SHP77 (cell line): ENCODE data around the gene ZKSCAN7.
"Not testable (repeated sequence)": the region's sequence is repeated elsewhere in the genome, so short reads cannot be mapped to it uniquely, and the experiment has no call there.

Experiments used
- DNase-seq, 2 experiments: peaks; one replicate each; lab custom pipeline; 2025; lab: John Stamatoyannopoulos, UW

Gene ZKSCAN7

DNA sequence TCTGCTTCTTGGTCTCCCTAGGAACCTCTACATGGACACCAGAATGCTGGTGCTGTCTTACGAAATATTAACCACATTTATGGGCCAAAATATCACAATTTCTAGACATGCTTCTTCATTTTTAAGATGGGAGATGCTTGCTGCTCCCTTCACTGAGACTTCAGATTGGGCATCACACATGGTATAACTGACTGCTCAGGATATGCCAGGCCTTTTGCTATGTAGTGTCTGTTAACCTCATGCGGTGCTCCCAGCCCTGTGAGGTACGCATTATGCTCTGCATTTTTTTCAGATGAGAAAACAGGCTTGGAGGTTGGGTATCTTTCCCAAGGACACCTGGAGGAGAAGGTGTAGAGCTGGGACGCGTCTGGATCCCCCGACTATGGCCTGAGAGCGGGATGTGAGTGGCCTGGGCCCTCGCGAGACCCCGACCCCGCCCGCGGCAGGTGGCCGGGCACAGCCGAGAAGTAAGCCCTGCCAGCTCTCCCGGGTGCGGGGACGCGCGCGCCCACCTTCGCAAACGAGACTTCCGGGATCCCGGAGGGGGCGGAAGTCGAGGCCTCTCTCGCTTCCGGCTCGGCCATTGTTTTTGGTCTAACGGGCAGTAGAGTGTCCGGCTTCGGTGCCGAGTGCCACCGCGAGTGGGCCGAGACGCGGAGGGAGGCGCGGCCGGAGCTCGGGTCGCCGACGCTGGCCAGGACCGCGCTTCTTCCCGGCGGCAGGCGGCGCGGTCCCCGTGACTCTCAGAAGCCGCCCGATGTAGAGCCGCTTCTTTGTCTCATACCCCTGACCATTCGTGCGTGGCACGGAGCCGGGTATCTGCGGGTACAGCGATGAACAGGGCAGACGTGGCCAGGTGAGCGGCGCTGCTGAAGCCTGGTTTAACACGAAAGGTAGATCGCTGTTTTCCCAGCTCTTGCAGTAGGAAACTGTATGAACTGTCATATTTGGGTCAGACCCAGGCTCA lies at the start of gene ZKSCAN7:
TSS of gene ZKSCAN7 (plus strand) at position 568 of the 967 bp plus-strand sequence. CDS start 1,855 bp downstream, outside the sequence.
- DNase-seq, result no peak

DNA sequence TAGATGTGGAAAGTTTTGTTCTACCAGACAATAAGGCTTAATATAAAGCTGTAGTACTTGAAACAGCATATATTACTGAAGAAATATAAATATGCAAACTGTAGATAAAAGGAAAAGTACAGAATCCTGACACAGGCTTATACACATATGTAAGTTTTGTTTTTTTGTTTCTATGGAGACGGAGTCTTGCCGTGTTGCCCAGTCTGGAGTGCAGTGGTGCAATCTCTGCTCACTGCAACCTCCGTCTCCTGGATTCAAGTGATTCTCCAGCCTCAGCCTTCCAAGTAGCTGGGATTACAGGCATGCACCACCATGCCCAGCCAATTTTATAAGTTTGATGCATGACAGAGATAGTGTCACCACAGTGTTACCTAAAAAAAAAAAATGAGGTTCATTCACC lies 48.4 kb upstream of the ZKSCAN7 start:
- no peak for DNase-seq

DNA sequence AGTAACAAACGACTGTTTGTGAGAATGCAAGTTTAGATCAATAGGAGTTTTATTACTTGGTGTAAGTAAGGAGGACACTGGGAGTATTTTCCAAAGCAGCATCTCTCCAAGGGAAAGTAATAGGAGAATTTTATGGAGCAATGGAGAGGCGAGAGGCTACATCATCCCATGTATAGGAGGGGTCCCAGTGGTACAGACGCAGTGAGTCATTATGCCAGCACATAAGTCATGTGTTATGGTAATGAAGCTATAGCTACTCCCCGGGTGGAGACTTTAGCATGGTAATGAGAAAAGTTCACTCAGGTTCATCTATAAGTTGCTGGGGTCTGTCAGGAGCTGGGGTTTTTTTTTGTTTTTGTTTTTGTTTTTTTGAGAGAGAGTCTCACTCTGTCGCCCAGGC lies 48.0 kb upstream of the ZKSCAN7 start:
- DNase-seq, result no peak

DNA sequence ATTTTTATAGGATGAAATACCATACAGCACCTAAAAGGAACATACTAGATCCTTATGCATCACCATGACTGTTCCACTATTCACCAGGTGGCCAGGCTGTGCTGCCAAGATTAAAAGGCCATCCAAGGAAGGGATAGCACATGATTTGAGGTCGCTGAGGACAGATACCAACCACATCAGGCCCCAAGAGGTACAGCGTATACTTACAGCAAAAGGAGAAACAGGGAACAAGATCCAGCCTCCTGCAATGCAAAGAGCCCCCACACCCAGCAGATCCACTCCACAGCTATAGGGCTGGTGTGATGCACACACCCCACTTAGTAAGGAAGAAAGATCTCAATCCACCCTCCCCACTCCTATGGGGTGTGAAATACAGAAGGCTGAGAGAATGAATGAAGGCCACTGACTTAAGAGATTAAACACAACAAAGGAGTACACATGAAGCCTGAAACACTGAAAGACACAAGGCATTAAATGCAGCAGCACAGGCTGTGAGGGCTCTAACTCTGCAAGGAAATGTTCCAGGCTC lies 45.5 kb upstream of the ZKSCAN7 start:
- DNase-seq, result no peak

DNA sequence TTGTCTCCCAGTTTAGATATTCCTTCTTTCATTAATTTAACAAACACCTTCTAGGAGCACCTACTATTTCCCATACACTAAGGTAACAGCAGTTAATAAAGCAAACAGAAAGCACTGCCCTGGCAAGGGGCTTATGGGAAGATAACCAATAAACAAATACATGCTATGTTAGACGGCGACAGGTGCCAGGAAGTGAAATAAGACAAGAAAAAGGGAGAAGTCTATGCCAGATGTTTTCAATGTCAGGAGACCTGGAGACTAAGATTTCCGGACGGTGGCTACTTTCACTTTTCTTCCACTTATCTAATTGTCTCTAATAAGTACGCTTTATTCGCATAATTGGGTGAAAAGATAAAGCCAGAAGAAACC lies 45.0 kb upstream of the ZKSCAN7 start:
- DNase-seq, result no peak

DNA sequence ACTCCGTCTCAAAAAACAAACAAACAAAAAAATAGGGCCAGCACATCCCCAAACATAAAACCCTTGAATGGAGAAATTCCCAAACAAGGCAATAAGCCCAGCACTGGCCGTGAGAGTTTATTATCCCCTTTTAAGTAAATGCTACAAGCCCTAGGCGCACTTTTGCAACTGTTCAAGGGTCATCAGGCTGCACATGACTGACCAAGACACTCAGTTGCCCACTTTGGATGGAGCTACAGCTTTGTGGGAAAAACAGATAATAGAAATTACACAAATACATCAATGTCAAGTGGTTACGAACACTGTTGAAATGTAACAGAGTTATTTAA lies 43.8 kb upstream of the ZKSCAN7 start:
- DNase-seq, result no peak

DNA sequence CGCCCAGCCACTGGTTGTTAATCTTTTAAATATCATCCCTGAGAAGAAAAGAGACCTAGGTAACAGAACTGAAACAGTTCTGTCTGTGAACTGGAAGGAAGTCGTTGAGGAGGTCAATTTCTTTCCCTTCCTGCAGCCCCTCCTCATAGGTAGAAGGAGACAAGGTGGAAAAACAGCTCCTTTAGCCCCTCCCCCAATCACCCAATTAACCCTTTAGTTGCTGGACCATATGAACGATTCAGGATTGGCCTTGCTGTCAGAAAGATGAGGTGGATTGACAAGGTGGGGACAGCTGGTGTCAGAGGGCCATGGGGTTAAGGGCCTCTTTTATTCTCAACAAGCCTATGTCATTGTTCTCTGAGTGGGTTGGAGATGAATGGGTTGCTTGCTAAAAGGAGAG lies 41.5 kb upstream of the ZKSCAN7 start:
- DNase-seq, result no peak

DNA sequence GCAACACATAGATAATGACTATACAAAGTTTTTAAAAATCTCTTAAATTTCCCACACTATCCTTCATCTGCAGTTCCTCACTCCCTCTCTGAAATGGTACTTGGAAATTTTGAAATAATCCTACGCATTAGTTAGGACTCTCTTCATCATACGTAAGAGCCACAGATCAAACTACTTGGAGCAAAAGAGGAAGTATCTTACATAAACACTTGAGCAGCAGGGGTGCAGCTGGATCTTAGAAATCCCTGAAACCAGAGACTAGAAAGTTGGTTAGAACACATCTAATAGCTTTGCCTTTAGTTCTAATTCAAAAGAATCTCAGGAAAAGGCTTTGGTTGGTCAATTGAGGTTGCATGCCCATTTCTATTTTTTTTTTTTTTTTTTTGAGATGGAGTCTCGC lies 38.8 kb upstream of the ZKSCAN7 start:
- no peak for DNase-seq

DNA sequence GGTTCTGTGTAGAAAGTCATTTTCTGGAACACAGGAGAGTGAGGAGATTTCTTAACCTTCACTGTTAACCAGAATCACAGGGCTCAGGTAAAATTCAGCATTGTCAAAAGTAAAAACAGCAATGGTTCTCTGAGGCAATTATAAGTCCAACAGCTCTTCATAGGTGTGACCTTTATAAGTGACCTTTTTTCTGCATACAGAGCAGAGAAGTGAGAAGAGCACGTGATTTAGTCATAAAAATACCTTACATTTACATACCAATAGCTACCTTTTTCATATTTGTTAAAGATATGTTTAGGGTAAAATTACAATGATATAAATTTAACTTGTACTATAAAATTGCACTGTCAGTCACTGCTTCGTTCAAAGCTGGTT lies 36.2 kb upstream of the ZKSCAN7 start:
- DNase-seq, result no peak

DNA sequence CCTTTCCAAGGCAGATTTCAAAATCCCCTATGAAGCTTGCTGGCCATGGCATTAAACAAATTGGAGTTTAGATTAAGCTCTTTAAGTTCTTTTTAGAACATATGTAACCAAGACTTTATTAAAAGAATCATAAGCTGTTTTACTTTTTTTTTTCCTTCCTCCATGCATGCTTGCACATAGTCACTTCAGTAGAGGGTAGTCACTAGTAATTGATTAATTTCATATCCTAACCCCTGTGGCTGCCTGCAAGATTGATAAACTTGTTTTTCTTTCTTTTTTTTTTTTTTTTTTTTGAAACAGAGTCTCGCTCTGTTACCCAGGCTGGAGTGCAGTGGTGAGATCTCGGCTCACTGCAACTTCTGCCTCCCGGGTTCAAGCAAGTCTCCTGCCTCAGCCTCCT lies 33.3 kb upstream of the ZKSCAN7 start:
- no peak for DNase-seq

DNA sequence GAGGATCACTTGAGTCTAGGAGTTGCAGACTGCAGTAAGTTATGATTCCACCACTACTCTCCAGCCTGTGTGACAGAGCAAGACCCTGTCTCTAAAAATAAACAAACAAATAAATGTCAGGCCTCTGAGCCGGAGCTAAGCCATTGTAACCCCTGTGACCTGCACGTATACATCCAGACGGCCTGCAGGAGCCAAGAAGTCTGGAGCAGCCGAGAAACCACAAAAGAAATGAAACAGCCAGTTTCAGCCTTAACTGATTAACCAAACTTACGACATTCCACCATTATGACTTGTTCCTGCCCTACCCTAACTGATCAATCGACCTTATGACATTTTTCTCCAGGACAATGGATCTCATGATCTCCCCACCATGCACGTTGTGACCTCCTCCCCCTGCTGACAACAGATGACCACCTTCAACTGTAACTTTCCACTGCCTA lies 32.5 kb upstream of the ZKSCAN7 start:
- no peak for DNase-seq

DNA sequence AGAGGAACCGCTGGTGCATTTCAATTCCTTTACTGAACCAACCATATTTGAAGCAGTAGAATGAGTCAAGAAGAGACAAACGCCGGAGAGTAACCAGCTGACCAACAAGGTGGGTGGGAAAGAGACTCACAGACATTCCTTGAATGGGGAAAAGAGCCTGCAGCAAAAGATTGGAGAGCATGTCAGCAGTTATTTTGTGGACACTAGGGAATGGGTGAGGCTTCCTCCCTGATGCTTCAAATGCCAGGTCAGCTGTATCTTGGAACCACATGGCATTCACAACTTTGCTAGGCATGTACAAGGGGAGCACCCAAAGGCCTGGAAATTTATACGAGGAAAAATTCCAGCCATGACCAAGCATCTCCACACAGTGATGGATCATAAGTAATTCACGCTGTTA lies 29.9 kb upstream of the ZKSCAN7 start:
- no peak for DNase-seq

DNA sequence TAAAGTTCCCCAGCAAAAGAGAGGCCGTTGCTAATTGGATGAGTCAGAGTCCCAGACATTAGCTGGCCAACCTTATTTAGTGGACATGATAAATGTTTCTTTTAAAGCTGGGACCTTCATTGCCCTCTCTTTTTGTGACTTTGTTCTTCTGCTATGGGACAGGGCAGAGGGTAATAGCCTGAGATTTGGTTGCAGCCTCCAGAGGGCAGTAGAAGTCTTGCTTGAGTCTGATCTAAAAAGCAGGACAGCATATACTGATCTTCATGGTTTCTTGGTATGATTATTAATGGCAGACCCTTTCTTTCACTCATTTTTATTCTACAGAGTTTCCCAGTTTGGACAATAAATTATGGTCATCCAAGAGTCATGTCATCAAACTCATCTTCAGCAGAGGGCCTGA lies 25.1 kb upstream of the ZKSCAN7 start:
- DNase-seq, result no peak

DNA sequence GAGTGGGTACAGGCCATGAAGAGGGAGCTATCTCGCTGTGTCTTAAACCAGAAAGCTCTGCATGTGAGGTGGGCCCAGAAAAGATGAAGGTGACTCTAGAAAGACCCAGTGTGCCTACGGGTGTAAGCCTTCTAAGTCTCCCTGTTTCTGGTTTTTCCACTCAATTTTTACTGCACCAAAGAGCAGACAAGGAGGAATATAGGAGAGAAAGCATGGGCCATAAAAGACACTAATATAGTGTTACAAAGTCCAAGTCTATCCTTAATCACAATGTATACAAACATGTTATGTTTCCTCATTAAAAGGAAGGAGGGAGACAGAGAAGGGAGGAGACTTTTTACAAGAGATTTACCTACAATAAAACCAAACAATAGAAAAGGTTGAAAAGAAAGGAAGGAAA lies 24.1 kb upstream of the ZKSCAN7 start:
- DNase-seq, result no peak

DNA sequence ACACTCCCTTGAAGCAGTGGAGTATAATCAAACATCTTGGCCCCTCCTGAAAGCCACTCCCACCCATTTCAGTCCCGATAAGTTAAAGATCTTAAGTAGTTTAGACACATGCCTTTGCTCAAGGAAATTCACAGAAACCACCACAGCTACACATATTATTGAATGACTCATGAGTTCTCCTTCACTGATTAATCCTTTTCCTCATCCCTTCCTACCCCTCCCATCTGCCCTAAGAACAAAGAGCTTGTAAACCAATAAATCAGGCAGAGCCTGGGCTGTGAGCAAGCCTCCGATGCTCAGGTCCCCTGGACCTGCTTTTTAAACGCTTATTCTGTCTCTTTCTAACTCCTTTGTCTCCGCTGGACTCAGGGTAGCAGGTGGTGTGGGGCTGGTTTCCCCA lies 20.3 kb upstream of the ZKSCAN7 start:
- not testable (repeated sequence) for DNase-seq

DNA sequence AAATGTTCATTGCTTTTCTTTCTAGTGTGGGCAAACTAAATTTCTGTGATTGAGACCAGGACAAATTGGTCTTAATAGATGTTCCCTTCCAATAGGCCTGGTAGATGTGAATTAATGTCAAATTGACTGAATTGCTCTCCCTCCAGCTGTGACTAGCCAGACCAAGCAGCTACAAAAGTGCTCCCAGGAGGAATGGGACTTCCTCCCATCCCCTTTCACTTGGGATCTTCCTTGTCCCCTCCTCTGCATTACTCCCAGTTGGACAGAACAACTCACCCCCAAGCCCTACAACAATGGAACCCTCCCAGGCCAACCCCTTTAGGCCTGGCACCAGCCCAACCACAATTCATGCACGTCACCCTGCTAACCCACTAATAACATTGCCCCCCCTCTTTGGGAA lies 19.6 kb upstream of the ZKSCAN7 start:
- DNase-seq, result no peak

DNA sequence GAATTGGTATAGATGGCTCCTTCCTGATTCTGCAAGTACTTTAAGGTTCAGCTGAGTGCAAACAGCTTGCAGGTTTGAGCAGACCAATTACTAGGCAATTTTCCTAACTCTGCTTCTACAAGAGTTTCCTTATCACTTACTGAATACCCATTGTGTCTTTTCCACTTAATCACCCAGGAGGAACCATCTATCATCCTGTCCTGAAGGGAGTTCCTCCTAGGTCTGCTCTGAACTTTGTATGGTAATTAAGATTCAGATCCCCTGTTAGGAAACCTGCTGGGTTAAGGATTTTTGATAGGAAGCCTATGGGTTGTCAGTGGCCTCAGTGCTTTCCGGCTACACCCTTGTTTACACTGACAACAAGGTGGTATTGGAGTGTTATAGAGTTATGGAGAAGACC lies 10.2 kb upstream of the ZKSCAN7 start:
- DNase-seq, result not testable (repeated sequence)

DNA sequence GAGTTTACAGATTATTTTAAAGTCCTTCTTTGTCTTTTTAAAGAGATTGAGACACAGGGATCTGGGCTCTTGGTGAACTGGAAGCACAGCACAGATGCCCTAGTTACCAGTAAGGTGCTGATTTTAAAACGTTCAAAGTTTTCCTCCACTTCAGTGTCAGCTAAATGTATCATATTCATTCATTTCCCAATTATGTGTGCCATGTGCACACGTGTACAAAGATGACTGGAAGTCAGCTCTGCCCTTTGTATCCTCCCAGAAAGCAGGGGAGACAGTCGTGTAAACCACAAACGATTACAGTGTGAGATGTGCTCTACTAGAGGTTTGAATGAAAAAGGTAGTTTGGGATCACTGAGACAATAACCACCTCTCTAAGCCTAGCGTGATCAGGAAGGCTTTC lies 730 bp downstream of the ZKSCAN7 start:
- no peak for DNase-seq

DNA sequence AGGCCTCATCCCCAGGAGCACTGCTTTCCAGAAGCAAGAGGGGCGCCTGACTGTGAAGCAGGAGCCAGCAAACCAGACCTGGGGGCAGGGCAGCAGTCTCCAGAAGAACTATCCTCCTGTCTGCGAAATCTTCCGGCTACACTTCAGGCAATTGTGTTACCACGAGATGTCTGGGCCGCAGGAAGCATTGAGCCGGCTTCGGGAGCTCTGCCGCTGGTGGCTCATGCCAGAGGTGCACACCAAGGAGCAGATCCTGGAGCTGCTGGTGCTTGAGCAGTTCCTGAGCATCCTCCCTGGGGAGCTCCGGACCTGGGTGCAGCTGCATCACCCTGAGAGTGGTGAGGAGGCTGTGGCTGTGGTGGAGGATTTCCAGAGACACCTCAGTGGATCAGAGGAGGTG lies 2.1 kb downstream of the ZKSCAN7 start:
- no peak for DNase-seq

DNA sequence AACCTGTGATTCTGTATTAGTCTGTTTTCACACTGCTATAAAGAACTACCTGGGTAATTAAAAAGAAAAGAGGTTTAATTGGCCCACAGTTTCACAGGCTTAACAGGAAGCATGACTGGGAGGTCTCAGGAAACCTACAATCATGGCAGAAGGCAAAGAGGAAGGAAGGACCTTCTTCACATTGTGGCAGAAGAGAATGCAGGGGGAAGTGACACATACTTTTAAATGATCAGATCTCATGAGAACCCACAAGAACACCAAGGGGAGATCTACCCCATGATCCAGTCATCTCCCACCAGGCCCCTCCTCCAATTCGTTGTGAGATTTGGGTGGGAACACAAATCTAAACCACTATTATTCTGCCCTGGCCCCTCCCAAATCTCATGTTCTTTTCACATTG lies 6.1 kb downstream of the ZKSCAN7 start:
- DNase-seq, result no peak

DNA sequence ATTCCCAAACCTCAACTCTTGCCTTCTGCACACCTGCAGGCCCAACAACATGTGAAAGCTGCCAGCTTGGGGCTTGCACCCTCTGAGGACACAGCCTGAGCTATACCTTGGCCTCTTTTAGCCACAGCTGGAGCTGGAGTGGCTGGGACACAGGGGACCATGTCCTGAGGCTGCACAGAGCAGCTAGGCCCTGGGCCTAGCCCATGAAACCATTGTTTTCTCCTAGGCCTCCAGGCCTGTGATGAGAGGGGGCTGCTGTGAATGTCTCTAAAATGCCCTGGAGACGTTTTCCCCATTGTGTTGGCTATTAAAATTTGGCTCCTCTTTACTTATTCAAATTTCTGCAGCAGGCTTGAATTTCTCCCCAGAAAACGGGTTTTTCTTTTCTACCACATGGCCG lies 7.2 kb downstream of the ZKSCAN7 start:
- DNase-seq, result no peak

DNA sequence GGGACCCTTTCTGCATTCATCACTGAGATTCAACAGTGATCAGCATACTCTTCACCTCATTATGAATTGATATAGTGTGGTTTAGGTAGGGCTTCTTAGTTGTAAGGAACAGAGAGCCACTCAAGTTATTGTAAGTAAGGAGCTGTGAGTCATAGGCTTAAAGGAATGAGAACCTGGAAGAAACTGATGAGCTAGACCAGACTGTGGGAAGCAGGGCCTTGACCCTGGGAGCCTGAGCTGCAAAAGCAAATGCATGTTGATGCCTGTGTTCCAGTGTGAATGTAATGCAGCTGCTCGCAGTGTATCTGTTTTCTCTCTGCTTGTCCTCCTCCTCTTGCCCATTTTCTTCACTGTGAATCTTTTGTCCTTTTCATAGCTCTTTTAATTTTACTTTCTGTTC lies 13.6 kb downstream of the ZKSCAN7 start:
- DNase-seq, result no peak

DNA sequence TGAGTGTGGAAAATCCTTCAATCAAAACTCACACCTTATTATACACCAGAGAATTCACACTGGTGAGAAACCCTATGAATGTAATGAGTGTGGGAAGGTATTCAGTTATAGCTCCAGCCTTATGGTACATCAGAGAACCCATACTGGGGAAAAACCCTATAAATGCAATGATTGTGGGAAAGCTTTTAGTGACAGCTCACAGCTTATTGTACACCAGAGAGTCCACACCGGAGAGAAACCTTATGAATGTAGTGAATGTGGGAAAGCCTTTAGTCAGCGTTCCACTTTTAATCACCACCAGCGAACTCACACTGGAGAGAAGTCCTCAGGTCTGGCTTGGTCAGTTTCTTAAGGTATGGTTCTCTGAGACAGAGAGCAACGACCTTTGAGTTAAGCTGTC lies 16.0 kb downstream of the ZKSCAN7 start:
- no peak for DNase-seq

DNA sequence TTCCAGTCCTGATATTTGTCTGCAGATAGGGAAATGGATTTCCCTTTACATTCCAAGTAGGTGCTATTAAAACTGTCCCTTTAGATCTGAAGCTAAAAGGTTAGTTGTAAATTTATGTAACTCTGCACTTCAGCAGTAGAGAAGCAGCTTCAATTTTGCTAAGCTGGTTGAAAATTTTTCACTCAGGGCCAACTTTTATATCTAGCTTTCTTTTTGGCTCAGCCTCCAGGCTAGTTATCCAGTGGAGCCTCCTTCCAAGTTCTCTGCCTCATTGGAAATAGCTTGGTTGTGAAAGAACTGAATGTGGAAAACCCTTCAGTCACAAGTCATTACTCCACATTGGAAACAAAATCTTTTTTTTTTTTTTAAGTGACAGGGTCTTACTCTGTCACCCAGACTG lies 21.6 kb downstream of the ZKSCAN7 start:
- DNase-seq, result no peak
